Posterior cingulate gyrus (tissue), 11 donors: ENCODE measurements around the gene BRD1.
A peak's percentile ranks its signal among the peaks of the same experiment; 100 is the strongest.
"Not testable (repeated sequence)": the region's sequence is repeated elsewhere in the genome, so short reads cannot be mapped to it uniquely, and the experiment has no call there.

ENCODE experiments used
- DNase-seq, 10 donors: peaks; one replicate each; pipeline versions ENCODE4 v3.0.0 to v3.0.0-alpha.2; 2020 to 2021; ENCODE audit warnings: mixed read lengths in 3 of 10
- intact Hi-C: fragments of 100-400 bp; cut with DNase I; formaldehyde crosslinking; loops from one replicate; pipeline ENCODE4 v1.15.1; 2023

Gene BRD1

DNA sequence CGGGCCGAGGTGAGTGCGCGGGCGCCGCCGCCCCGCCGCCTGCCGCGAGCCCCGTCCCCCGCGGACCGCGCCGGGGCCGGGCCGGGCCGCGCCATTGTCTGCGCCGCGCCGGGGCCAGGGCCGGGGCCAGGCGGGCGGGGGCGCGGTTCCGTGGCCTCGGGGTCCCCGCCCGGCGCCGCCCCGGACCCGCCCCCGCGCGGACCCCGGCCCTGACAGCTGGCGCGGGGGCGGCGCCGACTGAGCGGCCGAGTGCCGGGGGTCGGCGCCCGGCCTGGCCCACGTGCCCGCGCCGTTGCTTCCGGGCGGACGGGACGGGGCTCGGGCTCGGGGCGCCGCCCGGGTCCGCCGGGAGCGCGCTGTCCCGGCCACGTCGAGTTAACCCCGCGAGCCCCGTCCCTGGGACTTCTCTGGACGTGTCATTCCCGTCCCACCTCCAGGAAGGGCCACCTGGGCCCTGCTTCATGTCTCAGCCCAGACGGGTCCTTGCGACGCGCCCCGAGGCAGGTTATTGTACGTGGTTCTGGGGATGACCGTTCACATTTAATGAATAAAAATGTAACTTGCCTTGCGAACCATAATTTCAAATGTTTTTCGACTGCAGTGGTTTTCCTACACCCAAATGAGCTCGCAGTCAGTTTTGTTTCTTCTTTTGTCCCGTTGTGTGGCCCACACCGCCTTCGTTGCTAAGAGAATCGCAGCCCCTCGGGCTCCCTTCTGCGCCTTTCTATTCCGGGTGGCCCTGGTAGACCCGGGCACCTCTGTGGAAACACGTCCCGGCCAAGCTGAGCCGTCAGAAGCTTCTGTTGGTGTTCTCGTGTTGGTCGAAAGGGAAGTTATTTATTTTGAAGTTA, 26.5 kb upstream of the BRD1 start:
- DNase-seq, result peak in 2 of 10 donors; percentile 82 to 84
- intact Hi-C loops, result loop anchor here (2.0 kb wide), 2 partner anchors 27 to 65 kb away; partner anchors contain the start of genes ALG12, BRD1 and CRELD2

DNA sequence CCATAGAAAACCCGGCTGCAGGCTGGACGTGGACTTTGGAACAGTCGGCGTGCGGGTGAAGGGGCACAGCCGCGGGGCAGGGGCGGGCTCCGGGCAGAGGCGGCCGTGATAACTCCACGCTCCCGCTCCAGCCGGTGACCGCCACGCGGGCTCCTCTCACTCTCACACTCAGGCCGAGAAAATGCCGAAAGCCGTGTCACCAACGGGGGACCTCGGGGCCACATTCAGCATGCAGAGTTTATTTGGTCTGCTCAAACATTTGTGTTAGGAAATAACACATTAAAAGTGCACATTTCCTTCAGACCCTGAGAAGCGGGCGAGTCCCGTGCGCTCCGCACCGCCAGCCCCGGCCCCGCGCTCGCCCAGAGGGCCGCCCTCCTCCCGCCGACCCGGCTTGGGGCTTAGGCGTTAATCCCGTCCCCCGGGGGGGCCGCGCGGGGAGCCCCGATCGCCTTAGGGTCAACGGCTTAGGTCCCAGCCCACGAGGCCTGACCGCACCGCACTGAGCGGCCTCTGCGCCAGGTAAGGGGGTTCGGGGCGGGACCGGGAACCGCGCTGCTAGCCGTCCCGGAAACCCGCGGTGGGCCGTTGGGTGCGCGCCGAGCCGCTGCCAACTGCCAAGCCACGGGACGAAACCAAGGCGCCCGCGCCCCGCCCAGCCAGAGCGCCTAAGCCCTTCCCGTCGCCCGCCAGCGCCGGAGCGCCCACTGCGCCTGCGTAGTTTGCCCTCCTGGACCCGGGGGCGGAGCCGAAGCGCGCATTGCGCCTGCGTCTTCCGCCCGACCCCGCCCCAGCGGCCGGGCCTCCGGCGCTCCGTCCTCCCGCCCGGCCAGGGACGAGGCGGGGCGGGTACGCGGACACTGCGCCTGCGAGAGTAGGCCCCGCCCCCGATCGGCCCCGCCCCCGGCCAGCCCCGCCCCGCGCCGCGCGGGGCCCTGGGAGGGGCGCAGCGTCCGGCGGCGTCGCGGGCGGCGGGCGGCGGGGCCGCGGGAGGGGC, 25.5 kb upstream of the BRD1 start, which contains the start of gene ZBED4:
TSS of gene ZBED4 (plus strand) at position 947 of the 997 bp plus-strand sequence. CDS start 29,819 bp downstream, outside the sequence.
- intact Hi-C loops, result loop anchor here (2.0 kb wide), 2 partner anchors 26 to 66 kb away; partner anchors contain the start of genes ALG12, BRD1 and CRELD2
- DNase-seq, result peak; percentile 89 to 99 (median 92)

DNA sequence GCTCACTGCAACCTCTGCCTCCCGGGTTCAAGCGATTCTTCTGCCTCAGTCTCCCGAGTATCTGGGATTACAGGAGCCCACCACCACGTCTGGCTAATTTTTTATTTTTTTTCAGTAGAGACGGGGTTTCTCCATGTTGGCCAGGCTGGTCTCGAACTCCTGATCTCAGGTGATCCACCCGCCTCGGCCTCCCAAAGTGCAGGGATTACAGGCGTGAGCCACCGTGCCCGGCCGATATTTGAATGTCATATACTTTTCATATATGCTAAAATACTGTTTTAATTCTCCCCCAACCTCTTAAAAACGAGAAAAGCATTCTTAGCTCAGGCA, 24.9 kb upstream of the BRD1 start:
- not testable (repeated sequence) for DNase-seq
- intact Hi-C loops, result loop anchor here (2.0 kb wide), 2 partner anchors 26 to 66 kb away; partner anchors contain the start of genes ALG12, BRD1 and CRELD2

DNA sequence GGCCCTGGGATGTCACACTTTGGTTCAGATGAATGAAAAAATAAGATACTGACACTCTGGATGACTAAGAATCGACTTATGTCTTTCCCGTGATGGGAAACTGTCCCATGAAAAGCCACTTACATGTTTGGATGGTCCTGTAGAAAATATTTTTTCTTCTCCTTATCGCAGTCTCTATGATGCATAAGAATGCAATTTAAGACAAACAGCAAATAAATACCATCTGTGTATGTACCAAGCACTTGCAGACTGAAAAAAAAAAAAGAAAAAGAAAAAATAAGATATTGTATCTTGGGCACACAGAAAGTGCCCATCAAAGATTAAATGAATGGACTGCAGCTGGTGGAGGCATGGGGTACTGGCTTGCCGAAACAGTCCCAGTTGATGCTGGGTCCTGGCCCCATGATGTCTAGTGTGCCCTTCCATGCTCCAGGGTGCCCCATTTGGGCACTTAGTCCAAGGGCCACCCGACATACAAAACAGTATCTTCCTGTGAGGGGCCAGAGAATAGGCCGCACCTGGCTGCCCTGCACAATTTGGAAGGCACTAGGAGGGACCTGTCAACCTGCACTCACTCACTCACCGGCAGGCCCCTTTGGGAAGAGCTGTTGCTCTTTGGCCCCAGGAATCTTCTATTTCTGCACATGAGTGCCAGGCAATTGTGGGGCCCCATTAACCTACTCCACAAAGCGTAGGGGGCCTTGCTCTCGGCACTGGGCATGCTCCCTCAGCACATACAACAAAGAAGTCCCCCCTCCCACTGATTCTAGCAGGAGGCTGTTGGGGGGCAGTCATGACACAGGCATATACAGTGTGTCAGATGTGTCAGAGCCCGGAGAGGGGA, 23.5 kb upstream of the BRD1 start:
- intact Hi-C loops, result no loop called here
- DNase-seq, result peak in 1 of 10 donors; percentile 27

DNA sequence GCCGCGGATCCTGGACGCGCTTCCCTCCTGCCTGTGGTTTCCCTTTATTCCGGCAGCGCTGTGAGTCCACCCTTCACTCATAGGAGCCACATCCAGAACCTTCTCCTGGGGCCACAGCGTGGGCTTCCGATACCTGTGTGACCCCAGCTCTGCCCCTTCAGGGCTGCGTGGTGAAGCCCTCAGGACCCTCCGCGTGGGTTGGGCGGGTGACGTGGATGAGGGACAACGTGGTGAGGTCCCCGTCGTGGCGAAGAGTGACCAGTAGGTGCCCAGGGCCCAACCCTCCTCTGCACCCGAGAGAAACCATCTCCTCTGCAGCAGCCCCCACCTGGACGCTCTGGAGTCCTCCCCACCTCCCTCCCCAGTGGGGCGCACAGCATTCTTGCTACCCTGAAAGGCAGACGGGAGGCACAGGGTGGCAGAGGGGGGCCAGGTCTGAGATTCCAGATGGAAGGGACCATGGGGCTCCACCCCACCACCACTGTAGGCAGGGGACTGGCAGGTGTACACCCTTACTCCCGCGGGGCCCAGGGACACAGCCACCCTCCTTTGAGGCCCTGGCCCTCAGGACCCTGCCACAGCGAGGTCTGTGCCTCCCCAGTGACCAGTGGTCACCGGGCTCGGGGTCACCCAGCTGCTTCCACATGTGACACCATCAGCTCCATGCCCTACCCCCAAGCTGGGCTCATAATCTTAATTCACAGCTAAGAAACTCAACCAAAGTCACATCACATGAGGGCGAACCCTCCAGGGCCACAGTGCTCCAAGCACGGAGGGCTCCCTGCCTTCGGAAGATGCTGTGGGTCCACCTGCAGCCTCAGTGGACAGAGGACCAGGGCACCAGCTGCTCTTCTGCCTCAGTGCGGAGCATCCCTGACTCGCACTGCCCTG, 22.6 kb upstream of the BRD1 start:
- DNase-seq, result peak in 3 of 10 donors; percentile 12 to 81 (median 72)
- intact Hi-C loops, result no loop called here

DNA sequence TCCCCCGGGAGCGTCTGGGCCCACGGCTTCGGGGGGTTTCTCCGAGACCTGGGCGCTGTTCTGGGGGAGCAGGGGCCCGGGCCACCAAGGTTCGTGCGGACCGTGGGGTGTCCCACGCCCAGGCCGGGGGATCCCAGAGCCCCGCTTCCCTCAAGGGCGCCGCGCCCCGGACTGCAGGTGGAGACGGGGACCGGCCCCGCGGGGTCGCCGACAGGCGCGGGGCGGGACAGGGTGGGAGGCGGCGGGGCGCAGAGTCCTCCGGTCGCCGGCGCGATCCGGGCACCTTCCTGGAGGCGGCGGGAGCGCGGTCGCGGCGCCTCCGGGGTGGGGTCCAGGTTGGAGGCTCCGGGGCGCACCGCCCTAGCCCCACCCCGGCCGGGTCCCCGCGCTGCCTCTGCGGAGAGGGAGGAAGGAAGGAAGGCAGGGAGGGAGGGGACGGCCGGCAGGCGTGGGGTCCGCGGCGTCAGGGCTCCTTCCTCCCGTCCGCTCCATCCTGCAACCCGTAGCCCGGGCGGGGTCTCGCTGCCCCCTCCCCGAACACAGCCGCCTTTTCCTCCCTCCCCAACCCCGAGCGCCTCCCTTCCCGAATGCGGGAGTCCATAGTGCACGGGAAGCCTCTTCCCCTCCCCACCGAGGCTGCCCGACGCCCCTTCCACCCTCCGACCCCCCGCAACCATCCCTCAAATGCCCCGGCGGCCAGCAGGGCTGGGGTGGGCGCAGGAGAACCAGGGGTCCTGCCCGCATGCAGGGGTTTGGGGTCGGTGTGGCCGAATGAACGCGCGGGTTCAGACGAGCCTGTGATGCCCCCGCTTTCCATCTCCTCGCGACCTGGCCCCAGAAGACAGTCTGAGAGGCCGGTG, 21.7 kb upstream of the BRD1 start:
- intact Hi-C loops, result no loop called here
- DNase-seq, result peak in 1 of 10 donors; percentile 73

DNA sequence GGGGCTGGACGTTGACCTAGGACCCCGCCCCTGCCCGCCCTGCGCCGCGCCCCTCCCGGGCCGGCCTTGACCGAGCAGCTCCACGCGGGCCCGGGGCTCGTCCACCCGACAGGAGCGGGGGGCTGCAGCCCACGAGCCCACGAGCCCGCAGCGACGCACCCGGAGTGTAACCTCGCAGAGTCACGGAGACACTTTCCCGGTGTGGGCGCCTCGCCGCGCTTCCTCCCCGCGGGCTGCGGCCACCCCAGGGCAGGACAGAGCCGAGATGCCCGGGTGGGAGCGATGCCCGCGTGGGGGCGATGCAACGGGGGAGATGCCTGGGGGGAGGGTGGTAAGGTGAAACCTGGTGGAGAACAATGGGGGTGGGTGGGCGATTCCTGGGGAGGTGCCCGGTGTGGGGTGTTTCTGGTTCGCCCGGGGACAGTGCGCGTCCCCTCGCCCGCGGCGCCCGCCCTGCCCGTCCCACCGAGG, 21.1 kb upstream of the BRD1 start:
- DNase-seq, result peak in 1 of 10 donors; percentile 72
- intact Hi-C loops, result no loop called here

DNA sequence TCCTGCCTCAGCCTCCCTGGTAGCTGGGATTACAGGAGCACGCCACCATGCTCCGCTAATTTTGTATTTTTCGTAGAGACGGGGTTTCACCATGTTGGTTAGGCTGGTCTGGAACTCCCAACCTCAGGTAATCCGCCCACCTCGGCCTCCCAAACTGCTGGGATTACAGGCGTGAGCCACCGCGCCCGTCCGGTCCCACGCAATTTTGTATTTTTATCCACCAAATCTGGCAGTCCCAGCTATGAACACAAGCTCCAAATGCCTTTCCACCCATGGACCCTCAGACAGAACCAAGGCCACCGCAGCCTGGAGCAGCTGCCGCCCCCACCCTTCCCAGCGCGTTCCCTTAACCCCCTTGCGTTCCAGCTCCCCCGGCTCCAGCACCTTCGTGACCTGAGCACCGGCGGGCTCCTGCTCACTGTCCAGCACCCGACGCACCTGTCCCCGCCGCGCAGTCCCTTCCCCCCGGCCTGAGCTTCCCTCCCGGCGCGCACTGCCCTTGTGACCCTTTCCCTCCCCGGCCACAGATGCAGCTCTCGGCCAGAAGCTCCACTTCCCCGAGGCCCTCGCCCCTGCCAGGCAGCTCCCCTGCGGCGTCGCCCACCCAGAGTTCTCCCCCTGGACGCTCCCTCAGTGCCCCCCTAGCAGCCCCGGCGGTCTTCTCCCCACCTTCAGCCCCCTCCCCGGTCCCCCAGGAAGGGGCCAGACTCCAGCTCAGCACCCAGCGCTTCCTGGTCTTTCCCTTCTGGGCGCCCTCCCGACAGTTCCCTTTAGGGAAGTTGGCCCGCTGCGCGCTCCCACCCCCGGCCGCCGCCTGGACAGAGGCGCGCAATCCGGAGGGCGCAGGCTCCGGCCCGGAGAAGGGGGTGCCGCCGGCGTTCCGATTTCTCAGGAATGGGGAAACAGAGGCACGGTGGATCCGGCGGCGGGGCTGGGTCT, 20.3 kb upstream of the BRD1 start:
- peak in 3 of 10 donors; percentile 31 to 80 (median 60) for DNase-seq
- intact Hi-C loops, result no loop called here

DNA sequence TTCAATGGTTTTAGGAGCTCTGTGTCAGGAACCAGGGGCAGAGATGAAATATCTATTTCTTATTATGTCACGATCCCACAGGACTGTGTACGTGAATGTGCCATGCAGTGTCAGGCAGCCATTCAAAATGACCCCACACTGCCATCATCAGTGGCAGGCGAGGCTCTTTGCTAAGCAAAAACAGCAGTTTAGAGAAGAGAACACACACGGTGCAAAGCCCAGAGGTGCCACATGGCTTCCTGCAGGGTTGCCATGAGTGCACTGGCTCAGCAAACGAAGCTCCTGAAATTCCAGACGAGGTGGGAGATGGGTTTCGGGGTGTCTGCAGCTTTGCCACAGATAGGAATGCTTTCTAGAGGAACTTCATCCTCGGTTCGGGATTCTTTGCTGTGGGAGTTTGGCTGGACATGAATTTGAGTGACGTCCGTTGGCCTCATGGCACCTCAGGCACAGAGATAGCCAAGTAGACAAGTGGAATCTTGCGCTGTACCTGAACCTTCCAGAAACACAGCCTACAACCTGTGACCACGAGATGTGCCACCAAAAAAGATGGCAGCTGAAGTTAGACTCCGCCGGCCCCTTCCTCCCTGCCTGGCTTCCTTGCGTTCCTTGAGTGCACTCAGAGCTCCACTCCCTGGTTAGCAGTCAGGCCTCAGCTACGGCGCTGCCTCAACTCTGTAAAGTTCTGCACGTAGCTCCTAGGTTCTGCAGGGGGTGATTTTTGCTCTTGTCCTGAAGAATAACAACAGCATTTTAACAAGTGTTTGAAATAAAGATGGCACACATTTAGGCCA, 18.2 kb upstream of the BRD1 start:
- DNase-seq, result peak in 3 of 10 donors; percentile 14 to 45 (median 32)
- intact Hi-C loops, result no loop called here

DNA sequence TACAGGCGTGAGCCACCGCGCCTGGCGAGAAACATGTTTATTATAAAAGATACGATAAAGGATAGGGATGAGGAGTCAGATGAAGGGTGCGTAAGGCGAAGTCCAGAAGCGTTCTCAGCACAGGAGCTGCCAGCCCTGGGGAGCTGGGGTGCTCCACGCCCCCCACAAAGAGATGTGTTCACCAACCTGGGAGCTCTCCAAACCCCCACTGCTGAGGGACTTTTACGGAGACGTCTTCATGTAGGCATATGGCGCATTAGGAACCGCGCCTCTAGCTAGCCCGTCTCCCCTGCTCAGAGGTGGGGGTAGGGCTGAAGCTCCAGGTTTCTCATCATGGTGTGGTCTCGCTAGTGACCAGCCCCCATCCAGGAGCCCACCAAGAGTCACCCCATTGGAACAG, 17.6 kb upstream of the BRD1 start:
- peak in 3 of 10 donors; percentile 18 to 64 (median 45) for DNase-seq
- intact Hi-C loops, result no loop called here

DNA sequence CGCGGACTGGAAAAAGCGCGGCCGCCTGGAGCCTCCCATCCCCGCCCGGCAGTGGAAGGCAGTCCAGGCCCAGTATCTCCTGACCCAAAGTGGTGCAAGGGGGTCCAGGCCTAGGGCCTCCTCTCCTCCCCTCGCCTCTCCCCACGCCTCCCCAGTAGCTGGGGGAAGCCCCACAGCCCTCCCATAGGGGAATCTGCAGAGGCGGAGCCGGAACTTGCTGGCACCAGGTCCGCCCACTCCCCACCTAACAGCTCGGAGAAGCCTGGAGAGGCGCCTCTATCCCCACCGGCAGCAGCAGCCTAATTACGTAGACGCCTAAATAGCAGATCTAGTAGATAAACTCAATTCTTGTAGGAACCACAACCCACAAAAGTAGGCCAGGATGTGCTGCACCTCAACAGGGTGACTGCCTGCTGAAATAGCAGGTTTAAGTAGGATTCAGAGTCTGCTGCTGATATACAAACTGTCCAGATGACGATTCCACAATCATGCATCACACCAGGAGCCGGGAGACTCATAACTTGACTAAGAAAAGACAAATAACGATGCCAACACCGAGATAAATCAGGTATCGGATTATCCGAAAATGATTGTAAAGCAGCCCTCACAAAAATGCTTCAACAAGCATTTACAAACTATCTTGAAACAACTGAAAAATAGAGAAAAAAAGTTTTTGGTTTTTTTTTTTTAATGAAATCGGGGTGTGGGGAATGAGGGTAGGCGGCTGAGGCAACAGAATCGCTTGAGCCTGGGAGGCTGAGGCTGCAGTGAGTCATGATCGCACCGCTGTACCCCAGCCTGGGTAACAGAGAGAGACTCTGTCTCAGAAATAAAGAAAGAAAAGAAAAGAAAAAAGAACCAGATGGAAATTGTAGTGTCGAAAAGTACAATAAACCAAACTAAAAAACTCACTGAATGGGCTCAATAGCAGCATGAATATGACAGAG, 11.4 kb upstream of the BRD1 start:
- peak in 3 of 10 donors; percentile 48 to 76 (median 59) for DNase-seq
- intact Hi-C loops, result no loop called here

DNA sequence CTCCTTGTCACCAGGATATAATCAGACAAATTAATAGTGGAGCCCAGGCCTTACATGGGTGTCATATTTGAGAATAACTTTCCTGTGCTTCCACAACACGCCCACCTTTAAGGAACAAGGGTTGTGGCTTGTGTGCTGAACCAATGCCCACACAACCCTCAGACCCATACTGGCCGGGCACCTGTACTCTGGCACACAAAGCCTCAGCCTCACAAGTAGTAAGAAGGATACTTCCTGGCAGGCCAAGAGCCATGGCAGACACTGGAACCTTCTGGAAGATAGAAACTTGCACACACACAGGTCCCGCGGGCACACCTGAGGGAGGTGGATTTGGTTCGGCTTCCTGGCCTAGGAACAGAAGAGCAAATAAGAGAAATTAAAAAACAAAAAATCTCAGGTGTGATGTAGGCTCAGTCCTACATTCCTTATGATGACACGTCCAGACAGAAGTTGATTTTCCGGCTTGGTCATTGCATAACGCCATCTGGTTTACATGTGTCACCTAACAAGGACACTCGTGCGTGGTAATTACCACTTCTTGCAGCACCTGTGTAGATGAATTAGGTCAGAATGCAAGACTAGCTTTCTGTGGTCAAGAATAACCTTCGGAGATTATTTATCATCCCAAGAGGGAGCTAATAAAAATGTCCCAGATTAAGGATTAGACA, 5.8 kb upstream of the BRD1 start:
- peak in 2 of 10 donors; percentile 17 to 24 for DNase-seq

DNA sequence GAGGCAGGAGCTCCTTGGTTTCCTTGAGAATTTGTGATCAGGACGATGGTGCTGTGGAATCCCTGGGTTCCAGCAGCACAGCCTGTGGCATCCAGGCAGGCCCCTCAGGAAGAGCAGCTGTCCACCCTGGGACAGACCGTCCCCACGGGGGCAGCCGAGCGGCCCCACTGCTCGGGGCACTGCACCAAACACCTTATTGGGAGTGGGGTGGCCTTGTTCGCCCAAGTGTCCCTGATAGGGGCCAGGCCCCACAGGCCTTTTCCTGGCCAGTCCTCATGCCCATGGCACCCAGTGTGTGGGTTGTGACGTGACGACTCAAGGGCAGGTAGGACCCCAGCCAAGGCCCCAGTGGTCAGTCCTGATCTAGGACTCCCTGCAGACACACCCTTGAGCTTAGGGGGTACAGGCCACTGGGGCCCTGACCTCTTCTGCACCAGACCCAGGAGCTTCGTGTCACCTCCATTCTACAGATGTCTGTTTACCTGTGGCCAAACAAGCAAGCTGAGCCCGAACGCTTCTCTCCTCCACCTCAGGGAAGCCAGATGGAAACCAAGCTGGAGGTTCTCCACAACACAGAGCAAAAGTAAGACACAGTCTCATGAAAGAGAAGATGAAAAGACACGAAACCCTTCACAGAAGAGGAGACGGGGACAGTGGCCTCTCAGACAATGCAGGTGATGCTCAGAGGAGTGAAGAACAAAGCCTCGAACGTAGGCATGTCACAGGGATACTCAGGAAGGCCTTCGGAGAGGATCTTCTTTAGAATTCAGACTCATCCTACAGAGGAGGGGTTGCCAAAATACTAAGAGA, 1.6 kb upstream of the BRD1 start:
- intact Hi-C loops, result no loop called here
- DNase-seq, result peak in 3 of 10 donors; percentile 48 to 65 (median 53)

More for the DNA sequence above, 5.8 kb upstream of the BRD1 start:
- intact Hi-C loops, result no loop called here
